GM18870 (cell line): ENCODE measurements around the gene PCGF5.
"Not testable (repeated sequence)": the region's sequence is repeated elsewhere in the genome, so short reads cannot be mapped to it uniquely, and the experiment has no call there.

Experiments
- ATAC-seq: cut with Tn5 transposase; IDR thresholded peaks from one replicate; pipeline ENCODE4 v1.9.1; 2021; ENCODE audit warnings: moderate library complexity; ENCODE audit not compliant: unreplicated experiment

The PCGF5 gene

GRCh38 chr10:91271886-91272285 lies 51.4 kb downstream of the PCGF5 start:
- ATAC-seq: no peak

DNA sequence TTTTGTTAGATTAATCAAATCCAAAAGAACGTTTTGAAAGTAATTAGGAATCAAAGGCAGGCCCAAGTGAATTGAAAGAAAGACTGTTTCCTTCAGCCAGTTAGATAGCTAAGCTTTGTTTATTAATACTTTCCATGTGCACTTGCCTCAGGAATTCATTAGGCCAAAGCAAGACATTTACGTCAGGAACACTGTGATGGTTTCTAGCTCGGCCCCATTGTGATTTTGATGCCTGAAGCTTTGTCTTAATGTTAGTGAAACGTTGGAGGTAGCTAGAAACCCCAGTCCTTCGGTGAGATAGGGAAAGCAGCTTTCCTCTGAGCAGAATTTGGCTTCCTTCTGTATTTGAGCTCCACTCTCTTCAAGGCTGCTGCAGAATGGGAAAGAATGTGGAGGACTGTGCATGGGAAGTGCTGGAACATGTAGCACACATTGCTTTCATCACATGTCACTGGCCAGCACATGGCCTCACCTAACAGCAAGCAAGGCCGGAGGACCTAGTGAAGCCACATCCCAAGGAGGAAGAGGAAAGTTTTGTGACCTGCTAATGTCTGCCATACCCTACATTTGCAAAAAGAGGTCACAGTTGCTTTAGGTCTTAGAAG lies 64.1 kb downstream of the PCGF5 start:
- no peak for ATAC-seq

DNA sequence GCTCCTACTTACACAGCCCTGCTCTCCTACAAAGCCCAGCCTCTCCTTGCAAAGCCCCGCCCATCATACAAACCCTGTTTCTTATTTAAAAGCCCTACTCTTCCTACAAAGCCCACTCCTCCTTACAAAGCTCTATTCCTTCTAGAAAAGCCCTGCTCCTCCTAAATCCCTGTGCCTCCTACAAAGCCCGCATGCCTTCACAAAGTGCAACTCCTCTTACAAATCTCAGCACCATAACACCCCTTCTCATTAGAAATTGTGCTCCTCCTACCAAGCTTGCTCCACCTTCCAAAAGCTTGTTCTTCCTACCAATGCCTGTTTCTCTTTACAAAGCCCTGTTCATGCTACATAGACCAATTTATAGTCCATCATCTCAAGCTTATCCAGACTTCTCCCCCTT lies 66.1 kb downstream of the PCGF5 start:
- ATAC-seq: no peak

GRCh38 chr10:91287276-91287675 lies 66.8 kb downstream of the PCGF5 start:
- ATAC-seq: no peak

DNA sequence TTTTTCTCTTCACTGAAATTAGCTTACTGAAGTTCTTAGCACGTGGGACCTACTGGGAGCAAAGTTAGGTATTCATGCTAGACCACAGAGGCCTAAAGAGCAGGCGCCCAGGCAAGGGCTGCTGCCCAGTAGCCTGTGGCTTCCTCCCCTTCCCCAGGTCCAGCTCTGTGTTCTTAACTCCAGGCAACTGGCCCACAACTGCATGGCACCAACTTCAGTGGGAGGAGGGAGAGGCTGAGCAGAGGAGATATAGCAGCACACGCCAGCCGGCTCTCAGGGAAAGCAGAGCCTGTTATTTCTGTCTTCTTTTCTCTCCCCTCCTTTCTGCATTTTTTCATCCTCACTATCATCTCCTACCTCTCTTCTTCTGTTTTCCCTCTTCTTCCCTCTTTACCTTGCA lies 67.4 kb downstream of the PCGF5 start:
- ATAC-seq: no peak

GRCh38 chr10:91289305-91289704 lies 68.8 kb downstream of the PCGF5 start:
- no peak for ATAC-seq

DNA sequence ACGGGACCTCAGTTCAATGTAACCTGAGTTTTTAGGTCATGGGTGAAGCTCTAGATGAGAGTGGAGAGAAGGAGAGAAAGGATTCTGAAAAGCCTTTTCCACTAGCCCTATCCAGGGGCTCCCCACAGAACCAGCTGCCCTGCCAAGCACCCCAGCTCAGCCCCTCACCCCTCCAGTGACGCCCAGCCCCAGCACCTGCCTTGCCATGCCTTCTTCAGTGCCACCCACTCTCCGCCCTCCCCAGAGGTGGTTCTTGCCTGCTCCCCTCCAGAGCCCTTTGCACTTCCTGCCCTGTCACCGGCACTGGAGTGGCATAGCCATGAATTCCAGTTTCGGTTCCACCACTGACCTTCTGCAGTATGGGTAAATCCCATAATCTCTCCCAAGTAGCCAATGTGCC lies 70.1 kb downstream of the PCGF5 start:
- ATAC-seq: no peak

DNA sequence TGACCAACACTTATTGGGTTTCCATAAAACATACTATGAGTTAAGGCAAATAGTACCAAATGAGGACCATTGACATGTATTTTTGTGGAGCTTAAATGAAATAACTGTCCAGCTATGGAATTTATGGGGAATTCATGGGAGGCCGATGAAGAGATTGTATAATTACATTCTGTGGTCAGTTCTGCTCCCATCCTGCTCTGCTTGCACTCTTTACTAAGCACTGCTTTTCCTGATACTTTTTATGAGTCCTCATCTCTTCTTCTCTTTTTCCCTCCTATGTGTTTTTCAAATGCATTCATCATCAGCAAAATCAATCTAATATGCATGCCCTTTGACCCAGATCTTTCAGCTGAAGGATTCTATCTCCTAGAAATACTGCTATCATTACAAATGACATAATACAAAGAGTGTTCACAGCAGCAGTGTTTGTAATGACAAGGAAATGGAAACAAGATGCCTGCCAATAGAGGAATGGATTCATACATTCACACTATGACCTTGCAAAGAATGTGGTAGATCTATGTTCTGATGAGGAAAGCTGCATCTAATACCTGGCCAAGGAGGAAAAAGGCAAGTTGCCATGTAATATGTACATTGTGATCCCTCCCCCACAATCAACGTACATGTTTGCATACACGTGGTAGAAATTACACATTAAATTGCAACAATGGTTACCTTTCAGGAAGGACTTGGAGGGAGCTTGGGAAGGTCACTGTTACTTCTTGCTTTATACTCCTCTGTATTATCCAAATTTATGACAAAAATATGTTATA lies 73.9 kb downstream of the PCGF5 start:
- ATAC-seq: no peak

GRCh38 chr10:91295346-91295745 lies 74.9 kb downstream of the PCGF5 start:
- ATAC-seq: no peak

DNA sequence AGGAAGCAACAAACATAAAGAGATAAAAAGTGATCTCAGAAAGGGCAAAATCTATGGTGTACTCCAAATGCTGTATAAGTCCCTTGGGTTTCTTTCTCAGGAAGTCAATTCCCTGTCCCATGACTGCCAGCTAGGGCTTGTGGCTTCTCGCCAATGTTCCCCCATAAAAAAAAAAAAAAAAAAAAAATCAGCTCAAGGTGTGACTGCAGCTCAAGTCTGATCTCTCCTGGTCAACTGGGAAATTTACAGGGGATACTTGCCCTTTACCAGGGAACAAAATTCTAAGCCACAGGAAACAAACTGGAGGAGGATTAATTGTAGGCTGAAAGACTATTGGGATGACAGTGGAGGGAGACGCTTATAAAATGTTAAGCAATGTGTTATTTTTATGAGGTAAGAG lies 76.0 kb downstream of the PCGF5 start:
- no peak for ATAC-seq

DNA sequence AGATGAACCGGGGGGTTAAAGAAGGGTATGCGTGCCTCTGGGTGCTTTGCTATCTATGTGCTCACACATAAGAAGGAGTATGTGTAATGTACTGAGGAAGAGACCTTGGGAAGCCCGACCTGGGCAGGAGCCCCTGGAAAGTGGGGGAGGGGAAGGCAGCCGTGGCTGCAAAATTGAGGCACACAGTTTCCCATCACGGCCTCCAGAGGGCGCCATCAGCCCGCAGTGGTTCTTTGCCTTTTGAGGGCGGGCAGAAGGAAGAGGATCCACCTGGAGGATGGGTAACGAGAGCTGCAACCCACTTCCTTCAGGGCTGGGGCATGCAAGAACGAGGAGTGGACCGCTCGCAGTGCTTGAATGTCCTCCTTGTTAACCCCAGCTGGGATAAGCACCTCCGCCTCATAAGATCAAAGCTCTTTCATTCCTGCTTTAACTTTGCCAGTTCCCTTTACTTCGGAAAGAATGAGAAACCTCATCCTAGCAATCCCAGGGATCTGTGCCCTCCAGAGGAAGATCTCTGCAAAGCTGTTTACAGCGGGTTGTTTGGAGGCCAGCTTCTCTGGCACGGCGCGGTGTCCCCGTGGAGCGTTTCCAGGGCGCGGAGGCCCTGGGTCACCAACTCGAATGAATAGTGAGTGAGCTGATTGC lies 77.9 kb downstream of the PCGF5 start:
- ATAC-seq: peak; percentile 67

GRCh38 chr10:91299999-91300575 lies 79.6 kb downstream of the PCGF5 start:
- no peak for ATAC-seq

GRCh38 chr10:91302946-91303345 lies 82.5 kb downstream of the PCGF5 start:
- ATAC-seq: not testable (repeated sequence)

GRCh38 chr10:91305979-91306378 lies 85.5 kb downstream of the PCGF5 start:
- ATAC-seq: not testable (repeated sequence)

- ATAC-seq: no peak
These were observed 87.0 kb downstream of the PCGF5 start for GRCh38 chr10:91307489-91307888.

GRCh38 chr10:91309711-91310110 lies 89.2 kb downstream of the PCGF5 start:
- no peak for ATAC-seq

DNA sequence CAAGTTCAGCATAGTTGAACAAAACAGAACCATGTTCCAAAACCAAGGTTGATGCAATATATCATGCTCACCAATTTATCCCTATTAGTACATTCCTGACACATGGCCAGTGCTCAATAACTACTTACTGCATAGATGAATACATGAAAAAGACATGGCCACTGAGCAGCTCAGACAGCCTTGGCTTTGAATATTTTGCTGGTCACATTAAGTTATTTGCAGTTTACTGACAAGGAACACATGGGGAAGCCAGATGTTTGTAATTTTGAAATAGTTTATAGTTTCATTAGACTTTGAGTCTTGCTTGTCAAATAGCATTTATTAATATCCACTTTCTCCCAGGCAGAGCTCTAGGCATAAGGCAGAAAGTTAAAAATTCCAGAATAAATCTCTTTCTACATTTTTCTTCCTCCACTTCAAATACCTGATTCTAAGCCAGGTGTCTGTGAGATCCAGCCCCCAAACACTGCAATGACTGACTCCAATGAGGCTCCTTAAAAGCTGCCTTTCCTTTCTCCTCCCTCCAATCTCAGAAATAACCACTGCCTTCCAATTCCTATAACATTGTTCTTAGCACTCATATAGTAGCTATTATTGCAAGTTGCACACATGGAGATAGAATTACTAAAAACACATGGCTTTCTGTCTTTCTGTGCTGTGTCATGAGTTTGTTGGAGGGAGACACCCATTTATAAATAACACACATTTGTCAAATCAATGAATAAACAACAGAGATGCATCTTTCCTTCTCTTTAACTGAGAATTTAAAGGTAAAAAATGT lies 91.3 kb downstream of the PCGF5 start:
- ATAC-seq: no peak

DNA sequence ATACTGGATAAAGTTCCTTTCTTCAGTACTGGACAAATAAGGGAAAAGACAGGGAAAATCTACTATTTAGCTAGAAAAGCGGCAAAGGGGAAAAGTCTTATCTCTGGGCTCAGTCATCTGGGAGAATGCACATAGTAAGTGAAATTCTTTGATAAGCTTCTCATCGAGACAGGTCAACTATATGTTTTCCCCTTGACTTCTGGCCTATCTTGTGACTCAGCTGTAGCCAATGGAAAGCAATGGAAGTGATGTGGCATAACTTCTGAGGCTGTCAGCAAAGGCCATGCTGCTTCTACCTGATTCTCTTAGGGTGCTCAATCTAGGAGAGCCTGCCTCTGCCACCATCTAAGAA lies 91.9 kb downstream of the PCGF5 start:
- ATAC-seq: no peak

- ATAC-seq: no peak
These were observed 93.5 kb downstream of the PCGF5 start for GRCh38 chr10:91313796-91314485.

DNA sequence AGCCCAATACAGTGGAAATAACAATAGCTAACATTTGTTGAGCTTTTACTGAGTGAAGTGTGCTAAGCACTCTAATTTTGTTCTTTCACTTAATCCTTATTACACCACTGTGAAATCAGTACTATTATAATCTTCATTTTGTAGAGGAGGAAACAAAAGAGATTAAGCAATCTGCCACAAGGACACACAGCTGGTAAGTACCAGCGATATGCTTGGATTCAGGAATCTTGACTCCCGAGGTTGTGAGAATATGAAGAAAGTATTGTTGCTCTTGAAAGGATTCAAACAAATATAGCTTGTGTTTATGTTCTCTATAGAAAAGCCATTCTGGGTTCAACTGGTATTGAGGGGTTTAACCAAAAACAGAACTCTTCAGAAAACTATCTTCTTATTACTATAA lies 96.0 kb downstream of the PCGF5 start:
- ATAC-seq: no peak

- no peak for ATAC-seq
These were observed 97.1 kb downstream of the PCGF5 start for GRCh38 chr10:91317541-91317940.
